ENCODE data around the gene RBM44. TPM values are rescaled to one million over a fixed set of nuclear protein-coding genes. Genes with fewer than 3 reads are reported as not detected.

Gene RBM44
- total RNA-seq, 2 experiments from 2014 or later, result 2.8 to 2.9 TPM

GRCh38 chr2:237862528-237862895 lies 63.9 kb downstream of the RBM44 start:
- CTCF ChIA-PET, result no interaction called here

GRCh38 chr2:237863102-237863511 lies 64.5 kb downstream of the RBM44 start:
- Histone ChIP-seq H3K4me1 (ENCODE audit: insufficient read depth, low read length) (peaks cover 18% of the 10 kb centered on the region), H3K27ac (ENCODE audit: low read depth in 1 of 2, low read length in 2 of 2) (no peak overlapping the region), H3K9me3 (ENCODE audit: control insufficient read depth in 1 of 2, insufficient read depth in 1 of 2, low read length in 2 of 2) (no peaks in the 10 kb centered on the region), H3K36me3 (ENCODE audit: insufficient read depth, low read length) (no peaks in the 10 kb centered on the region), H3K4me3 (ENCODE audit: low read length) (no peak overlapping the region), H3K27me3 (ENCODE audit: control insufficient read depth in 1 of 2, insufficient read depth in 2 of 2, low read length in 2 of 2) (peaks cover 25 to 39% of the 10 kb centered on the region in 2 experiments)
- Mint-ChIP-seq H3K27ac (no peak overlapping the region), H3K4me3 (no peak overlapping the region), H3K36me3 (ENCODE audit: low read depth) (no peaks in the 10 kb centered on the region), H3K9me3 (no peaks in the 10 kb centered on the region), H3K4me1 (ENCODE audit: low read depth) (peaks cover 5% of the 10 kb centered on the region), H3K27me3 (peaks cover 48% of the 10 kb centered on the region)
- ChIA-PET CTCF (no interaction called here), POLR2A (no interaction called here)
- TF ChIP-seq, protein P1, sequence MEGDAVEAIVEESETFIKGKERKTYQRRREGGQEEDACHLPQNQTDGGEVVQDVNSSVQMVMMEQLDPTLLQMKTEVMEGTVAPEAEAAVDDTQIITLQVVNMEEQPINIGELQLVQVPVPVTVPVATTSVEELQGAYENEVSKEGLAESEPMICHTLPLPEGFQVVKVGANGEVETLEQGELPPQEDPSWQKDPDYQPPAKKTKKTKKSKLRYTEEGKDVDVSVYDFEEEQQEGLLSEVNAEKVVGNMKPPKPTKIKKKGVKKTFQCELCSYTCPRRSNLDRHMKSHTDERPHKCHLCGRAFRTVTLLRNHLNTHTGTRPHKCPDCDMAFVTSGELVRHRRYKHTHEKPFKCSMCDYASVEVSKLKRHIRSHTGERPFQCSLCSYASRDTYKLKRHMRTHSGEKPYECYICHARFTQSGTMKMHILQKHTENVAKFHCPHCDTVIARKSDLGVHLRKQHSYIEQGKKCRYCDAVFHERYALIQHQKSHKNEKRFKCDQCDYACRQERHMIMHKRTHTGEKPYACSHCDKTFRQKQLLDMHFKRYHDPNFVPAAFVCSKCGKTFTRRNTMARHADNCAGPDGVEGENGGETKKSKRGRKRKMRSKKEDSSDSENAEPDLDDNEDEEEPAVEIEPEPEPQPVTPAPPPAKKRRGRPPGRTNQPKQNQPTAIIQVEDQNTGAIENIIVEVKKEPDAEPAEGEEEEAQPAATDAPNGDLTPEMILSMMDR (IDR thresholded peaks at IDR 0.05), result no peak
- intact Hi-C loops (cut with DNase I, micrococcal nuclease), result no loop called here
- ATAC-seq (ENCODE audit: poor library complexity) (no peak), DNase-seq (no peak)

More at GRCh38 chr2:237862528-237862895, 63.9 kb downstream of the RBM44 start:
- intact Hi-C loops (cut with DNase I, micrococcal nuclease), result no loop called here
- no peak overlapping the region for H3K4me3 ChIP-seq (ENCODE audit: low read length)
- no peak overlapping the region for H3K27ac ChIP-seq (ENCODE audit: low read depth in 1 of 2, low read length in 2 of 2)
- no peak for ATAC-seq (ENCODE audit: poor library complexity)
- no peak overlapping the region for H3K4me3 Mint-ChIP-seq
- peaks cover 51% of the 10 kb centered on the region for H3K27me3 Mint-ChIP-seq
- POLR2A ChIA-PET, result no interaction called here
- H3K4me1 Mint-ChIP-seq (ENCODE audit: low read depth), result peaks cover 5% of the 10 kb centered on the region
- peaks cover 27 to 45% of the 10 kb centered on the region in 2 experiments for H3K27me3 ChIP-seq (ENCODE audit: control insufficient read depth in 1 of 2, insufficient read depth in 2 of 2, low read length in 2 of 2)
- no peaks in the 10 kb centered on the region for H3K36me3 ChIP-seq (ENCODE audit: insufficient read depth, low read length)
- DNase-seq, result no peak
- H3K9me3 Mint-ChIP-seq, result no peaks in the 10 kb centered on the region
- H3K27ac Mint-ChIP-seq, result no peak overlapping the region
- H3K36me3 Mint-ChIP-seq (ENCODE audit: low read depth), result no peaks in the 10 kb centered on the region
- H3K9me3 ChIP-seq (ENCODE audit: control insufficient read depth in 1 of 2, insufficient read depth in 1 of 2, low read length in 2 of 2), result no peaks in the 10 kb centered on the region
- H3K4me1 ChIP-seq (ENCODE audit: insufficient read depth, low read length), result peaks cover 20% of the 10 kb centered on the region
- TF ChIP-seq, protein P1 (IDR thresholded peaks at IDR 0.05), result no peak

DNA sequence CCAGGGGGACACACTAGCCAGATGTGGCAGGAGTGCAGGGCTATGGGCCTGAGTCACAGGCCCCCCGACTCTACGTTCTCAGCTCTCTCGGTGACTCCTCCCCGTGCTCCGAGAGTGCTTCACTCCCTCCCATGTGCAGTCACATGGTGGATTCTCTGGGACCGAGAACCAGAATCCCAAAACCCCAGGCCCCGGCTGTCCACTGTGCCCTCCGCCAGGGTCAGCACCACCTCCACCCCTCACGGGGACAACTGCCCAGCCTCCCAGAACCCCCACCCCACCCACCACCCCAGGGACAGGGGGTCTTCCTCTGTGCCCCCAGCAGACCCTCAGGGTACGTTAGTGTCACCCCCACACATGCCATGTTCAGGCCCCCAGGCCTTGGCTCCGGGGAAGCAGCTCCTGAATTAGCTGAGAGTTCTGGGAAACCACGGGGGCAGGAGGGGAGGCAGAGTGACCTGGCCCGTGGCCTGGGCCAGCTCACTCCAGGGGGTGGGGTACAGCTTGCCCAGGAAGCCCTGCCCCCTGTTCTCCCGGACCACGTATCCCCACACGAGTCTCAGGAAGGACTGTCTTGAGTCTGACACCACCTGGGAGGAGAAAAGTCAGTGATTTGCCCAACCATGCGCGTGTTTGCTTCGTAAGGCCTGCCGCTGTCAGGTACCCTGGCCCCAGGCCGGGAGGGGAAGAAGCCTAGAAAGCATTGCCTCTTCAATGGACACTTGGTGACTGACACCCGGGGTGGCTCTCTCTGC lies 65.3 kb downstream of the RBM44 start:
- H3K9me3 Mint-ChIP-seq, result no peaks in the 10 kb centered on the region
- no peaks in the 10 kb centered on the region for H3K36me3 Mint-ChIP-seq (ENCODE audit: low read depth)
- Histone ChIP-seq H3K27me3 (ENCODE audit: control insufficient read depth in 1 of 2, insufficient read depth in 2 of 2, low read length in 2 of 2) (peaks cover 23 to 32% of the 10 kb centered on the region in 2 experiments), H3K4me3 (ENCODE audit: low read length) (no peak overlapping the region), H3K9me3 (ENCODE audit: control insufficient read depth in 1 of 2, insufficient read depth in 1 of 2, low read length in 2 of 2) (no peaks in the 10 kb centered on the region), H3K27ac (ENCODE audit: low read depth in 1 of 2, low read length in 2 of 2) (no peak overlapping the region), H3K36me3 (ENCODE audit: insufficient read depth, low read length) (no peaks in the 10 kb centered on the region), H3K4me1 (ENCODE audit: insufficient read depth, low read length) (peaks cover 15% of the 10 kb centered on the region)
- H3K4me1 Mint-ChIP-seq (ENCODE audit: low read depth), result peaks cover 6% of the 10 kb centered on the region
- TF ChIP-seq, protein P1 (IDR thresholded peaks at IDR 0.05), result no peak
- ChIA-PET POLR2A (no interaction called here), CTCF (no interaction called here)
- intact Hi-C loops (cut with DNase I, micrococcal nuclease), result no loop called here
- H3K27ac Mint-ChIP-seq, result no peak overlapping the region
- no peak for DNase-seq
- H3K27me3 Mint-ChIP-seq, result peaks cover 40% of the 10 kb centered on the region
- no peak overlapping the region for H3K4me3 Mint-ChIP-seq
- ATAC-seq (ENCODE audit: poor library complexity), result no peak
